Mucosa of descending colon (tissue), 3 donors: ENCODE results near the gene TIAM2. TPM values are rescaled to one million over a fixed set of nuclear protein-coding genes. Genes with fewer than 3 reads are reported as not detected.
"Not testable (repeated sequence)": the region's sequence is repeated elsewhere in the genome, so short reads cannot be mapped to it uniquely, and the experiment has no call there.

ENCODE experiments used
- ATAC-seq: fragments of 200-7000 bp; cut with Tn5 transposase; one replicate; pipeline ENCODE4 v1.9.1; 2020; ENCODE audit warnings: mild to moderate bottlenecking, moderate library complexity
- DNase-seq, 3 donors: peaks; one replicate each; pipeline ENCODE4 v3.0.0-alpha.2; 2020
- H3K36me3 ChIP-seq: fragments of 200-600 bp; one replicate; pipeline ENCODE4 v1.8.0; 2021; ENCODE audit warnings: low read depth, mild to moderate bottlenecking
- H3K4me1 ChIP-seq: fragments of 200-600 bp; one replicate; pipeline ENCODE4 v1.8.0; 2021; ENCODE audit warnings: low read depth, mild to moderate bottlenecking
- H3K4me3 ChIP-seq: fragments of 200-600 bp; one replicate; pipeline ENCODE4 v1.8.0; 2021; ENCODE audit warnings: mild to moderate bottlenecking
- H3K9me3 ChIP-seq: fragments of 200-600 bp; one replicate; pipeline ENCODE4 v1.8.0; 2021; ENCODE audit warnings: mild to moderate bottlenecking
- CTCF ChIP-seq: fragments of 200-600 bp; IDR thresholded peaks from one replicate; pipeline ENCODE4 v1.8.0; 2022; ENCODE audit warnings: antibody characterized with exemption, mild to moderate bottlenecking
- intact Hi-C, 2 donors: fragments of 100-400 bp; cut with DNase I in 1 of 2; cut with micrococcal nuclease in 1 of 2; formaldehyde crosslinking; loops; one replicate each; pipeline versions ENCODE4 v1.11.0 to v1.11.1; 2022; cut with DNase I, micrococcal nuclease
- total RNA-seq, 3 donors: library from RNA; stranded (reverse); fragmentation: NEBNext Ultra II Directional in 2 of 3; extraction: Animal tissue kit (Norgen Biotek cat#: 25700) in 2 of 3; gene quantifications; one replicate each; pipeline versions ENCODE4 v1.2.1 to v1.2.4, GENCODE V29; 2021 to 2023
- donor health status: DM: no; HTN: no; CAD: no; lungs with moderate emphysema.
- donor health status: DM: no; HTN: no; CAD: no.
- donor health status: DM: no; HTN: yes; CAD: no.

TIAM2 gene
- total RNA-seq, 3 donors from 2014 or later, result 4.2 to 12.2 (median 9.8) TPM

- Histone ChIP-seq H3K4me3 (no peak overlapping the region), H3K9me3 (no peaks in the 10 kb centered on the region), H3K36me3 (no peaks in the 10 kb centered on the region), H3K4me1 (no peaks in the 10 kb centered on the region)
- DNase-seq (no peak), ATAC-seq (no peak)
- no peak for TF ChIP-seq CTCF
- intact Hi-C loops, result no loop called here
Observed at GRCh38 chr6:155117256-155117655, 122.1 kb downstream of the TIAM2 start.

- intact Hi-C loops, result no loop called here
- TF ChIP-seq CTCF, result no peak
- Histone ChIP-seq H3K4me1 (no peaks in the 10 kb centered on the region), H3K36me3 (no peaks in the 10 kb centered on the region), H3K4me3 (no peak overlapping the region), H3K9me3 (no peaks in the 10 kb centered on the region)
- DNase-seq (no peak), ATAC-seq (no peak)
Observed at GRCh38 chr6:155117785-155118184, 122.7 kb downstream of the TIAM2 start.

- H3K36me3 ChIP-seq, DNase-seq, H3K4me3 ChIP-seq, H3K9me3 ChIP-seq, H3K4me1 ChIP-seq, intact Hi-C loops, ATAC-seq: not testable (repeated sequence)
Observed at GRCh38 chr6:155119201-155119600, 124.1 kb downstream of the TIAM2 start.

GRCh38 chr6:155120034-155120433 lies 124.9 kb downstream of the TIAM2 start:
- intact Hi-C loops, result no loop called here
- H3K4me1 ChIP-seq, result no peaks in the 10 kb centered on the region
- DNase-seq, result no peak
- H3K4me3 ChIP-seq, result no peak overlapping the region
- ATAC-seq, result no peak
- H3K9me3 ChIP-seq, result no peaks in the 10 kb centered on the region
- no peaks in the 10 kb centered on the region for H3K36me3 ChIP-seq
- TF ChIP-seq CTCF, result no peak

- DNase-seq (no peak), ATAC-seq (no peak)
- intact Hi-C loops, result no loop called here
- no peaks in the 10 kb centered on the region for H3K9me3 ChIP-seq
- H3K4me1 ChIP-seq, result no peaks in the 10 kb centered on the region
- TF ChIP-seq CTCF, result no peak
- H3K4me3 ChIP-seq, result no peak overlapping the region
- no peaks in the 10 kb centered on the region for H3K36me3 ChIP-seq
Observed at GRCh38 chr6:155121294-155121693, 126.2 kb downstream of the TIAM2 start.

- DNase-seq, result no peak
- no peak for ATAC-seq
- Histone ChIP-seq H3K9me3 (no peaks in the 10 kb centered on the region), H3K4me1 (no peaks in the 10 kb centered on the region), H3K4me3 (no peak overlapping the region), H3K36me3 (no peaks in the 10 kb centered on the region)
- intact Hi-C loops, result no loop called here
- no peak for TF ChIP-seq CTCF
Observed at GRCh38 chr6:155121699-155122098, 126.6 kb downstream of the TIAM2 start.
